ENCODE results near the gene BCAP31.

- TF ChIP-seq CTCF (IDR thresholded peaks at IDR 0.05; ENCODE audit: insufficient read depth, low read depth, low read length) (no peak), EZH2 (IDR thresholded peaks at IDR 0.05; ENCODE audit: insufficient read depth, low read length) (no peak)
Observed at GRCh38 chrX:153703036-153703370, 21.2 kb downstream of the BCAP31 start.

All from astrocyte (in vitro differentiated cells and primary cell).